Suprapubic skin (tissue), 4 donors: ENCODE data around the gene LRRC75A. TPM values are rescaled to one million over a fixed set of nuclear protein-coding genes. Genes with fewer than 3 reads are reported as not detected.

Experiments used
- DNase-seq, 2 donors: peaks; one replicate each; pipeline ENCODE4 v3.0.0-alpha.2; 2019; ENCODE audit warnings: low spot score in 2 of 2
- H3K27ac ChIP-seq: fragments of 200-600 bp; sonication (generic); one replicate; pipeline ENCODE4 v1.5.1; 2019
- H3K27me3 ChIP-seq: fragments of 200-600 bp; sonication (generic); one replicate; pipeline ENCODE4 v1.5.1; 2019
- H3K36me3 ChIP-seq: fragments of 200-600 bp; sonication (generic); one replicate; pipeline ENCODE4 v1.5.1; 2019
- H3K4me1 ChIP-seq: fragments of 200-600 bp; sonication (generic); one replicate; pipeline ENCODE4 v1.5.1; 2019
- H3K4me3 ChIP-seq: fragments of 200-600 bp; sonication (generic); one replicate; pipeline ENCODE4 v1.5.1; 2019; ENCODE audit warnings: mild to moderate bottlenecking
- H3K9me3 ChIP-seq: fragments of 200-600 bp; sonication (generic); one replicate; pipeline ENCODE4 v1.5.1; 2019
- CTCF ChIP-seq, 2 donors: fragments of 200-600 bp in 1 of 2; fragments of 450-650 bp in 1 of 2; sonication (generic) in 1 of 2; IDR thresholded peaks; one replicate each; pipeline ENCODE4 v1.5.1; 2016 to 2019; ENCODE audit warnings: antibody characterized with exemption in 2 of 2, mild to moderate bottlenecking in 1 of 2, moderate library complexity in 1 of 2
- EP300 ChIP-seq: sonication (generic); formaldehyde crosslinking; IDR thresholded peaks from one replicate; pipeline ENCODE4 v1.6.1; 2017; ENCODE audit warnings: antibody characterized with exemption
- POLR2A ChIP-seq, 2 donors: fragments of 450-650 bp; IDR thresholded peaks; one replicate each; pipeline ENCODE4 v1.6.1; 2017; ENCODE audit warnings: antibody characterized with exemption in 2 of 2, mild to moderate bottlenecking in 2 of 2, moderate library complexity in 2 of 2
- POLR2AphosphoS5 ChIP-seq, 3 donors: sonication (generic); formaldehyde crosslinking; IDR thresholded peaks; one replicate each; pipeline ENCODE4 v1.6.1; 2017; ENCODE audit warnings: antibody characterized with exemption in 3 of 3
- WGBS: methylation state at CpG from one replicate; pipeline ENCODE4 v1.1.5; 2018; 5-methylcytosine and 5-hydroxymethylcytosine counted together
- total RNA-seq, 4 donors: library from RNA; depleted of rRNA; stranded (reverse); fragments of >200 nt; gene quantifications; one replicate each; pipeline ENCODE4 v1.1.0, GENCODE V29; 2016

LRRC75A gene
- total RNA-seq, 4 donors from 2014 or later, result 0.64 to 0.99 (median 0.90) TPM

GRCh38 chr17:16417896-16418684, 73.9 kb downstream of the LRRC75A start:
- peaks cover 7% of the 10 kb centered on the region for H3K36me3 ChIP-seq
- no peaks in the 10 kb centered on the region for H3K9me3 ChIP-seq
- DNase-seq, result no peak
- H3K4me3 ChIP-seq, result no peak overlapping the region
- peak overlapping the region; percentile 81 for H3K27ac ChIP-seq
- no peaks in the 10 kb centered on the region for H3K27me3 ChIP-seq
- TF ChIP-seq EP300, result no peak
- TF ChIP-seq POLR2AphosphoS5 (IDR thresholded peaks at IDR 0.05), result no peak
- no peak for TF ChIP-seq CTCF (IDR thresholded peaks at IDR 0.05)
- TF ChIP-seq POLR2A (IDR thresholded peaks at IDR 0.05), result no peak
- WGBS, result 70% methylated on average over 7 of the region's 7 CpGs
- H3K4me1 ChIP-seq, result peaks cover 42% of the 10 kb centered on the region

- 77% methylated on average over 7 of the region's 7 CpGs for WGBS
- TF ChIP-seq EP300, result no peak
- TF ChIP-seq POLR2AphosphoS5 (IDR thresholded peaks at IDR 0.05), result no peak
- no peak for TF ChIP-seq CTCF (IDR thresholded peaks at IDR 0.05)
- no peak for TF ChIP-seq POLR2A (IDR thresholded peaks at IDR 0.05)
- Histone ChIP-seq H3K27me3 (no peaks in the 10 kb centered on the region), H3K4me3 (no peak overlapping the region), H3K36me3 (peaks cover 2% of the 10 kb centered on the region), H3K9me3 (no peaks in the 10 kb centered on the region), H3K4me1 (peaks cover 42% of the 10 kb centered on the region), H3K27ac (peak overlapping the region; percentile 81)
- DNase-seq, result no peak
Measured at GRCh38 chr17:16417399-16417798, 74.6 kb downstream of the LRRC75A start.

GRCh38 chr17:16415031-16415924, 76.7 kb downstream of the LRRC75A start, which contains the start of gene TRPV2:
TRPV2 (plus strand) TSS chr17:16415571; CDS start chr17:16417669, 2,098 bp downstream.
- Histone ChIP-seq H3K36me3 (no peaks in the 10 kb centered on the region), H3K4me3 (peak within 1 kb of the TSS; percentile 56), H3K27ac (peak within 1 kb of the TSS; percentile 80), H3K4me1 (peaks cover 41% of the 10 kb centered on the region), H3K9me3 (no peaks in the 10 kb centered on the region), H3K27me3 (no peaks in the 10 kb centered on the region)
- WGBS, result 24% methylated on average over 12 of the region's 21 CpGs
- DNase-seq, result no peak
- TF ChIP-seq EP300, result no peak
- TF ChIP-seq CTCF (IDR thresholded peaks at IDR 0.05), result no peak
- no peak for TF ChIP-seq POLR2AphosphoS5 (IDR thresholded peaks at IDR 0.05)
- TF ChIP-seq POLR2A (IDR thresholded peaks at IDR 0.05), result no peak

GRCh38 chr17:16407911-16408588, 83.9 kb downstream of the LRRC75A start:
- DNase-seq, result no peak
- peak overlapping the region; percentile 51 for H3K27ac ChIP-seq
- WGBS, result 20% methylated on average over 14 of the region's 14 CpGs
- H3K9me3 ChIP-seq, result no peaks in the 10 kb centered on the region
- H3K4me1 ChIP-seq, result peaks cover 20% of the 10 kb centered on the region
- no peak for TF ChIP-seq POLR2AphosphoS5 (IDR thresholded peaks at IDR 0.05)
- TF ChIP-seq EP300, result no peak
- no peak for TF ChIP-seq CTCF (IDR thresholded peaks at IDR 0.05)
- no peak for TF ChIP-seq POLR2A (IDR thresholded peaks at IDR 0.05)
- no peaks in the 10 kb centered on the region for H3K36me3 ChIP-seq
- H3K27me3 ChIP-seq, result no peaks in the 10 kb centered on the region
- peak overlapping the region; percentile 56 for H3K4me3 ChIP-seq
